ENCODE data around the gene LMO1.

LMO1 gene

DNA sequence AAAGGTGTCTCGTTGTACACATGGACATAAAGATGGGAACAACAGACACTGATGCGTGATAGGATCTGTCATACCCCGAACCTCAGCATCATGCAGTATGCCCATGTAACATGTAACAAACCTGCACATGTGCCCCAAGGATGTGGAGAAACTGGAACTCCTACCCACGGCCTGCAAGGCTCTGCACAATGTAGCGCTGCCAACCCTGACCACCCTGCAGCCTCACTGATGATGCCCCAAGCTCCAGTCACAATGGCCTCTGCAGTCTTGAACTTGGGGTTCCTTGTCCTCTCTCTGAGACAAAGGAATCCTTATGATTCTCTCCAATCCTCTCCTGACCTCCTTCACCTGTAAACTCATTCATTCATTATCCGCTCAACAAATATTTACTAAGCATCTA lies 14.2 kb downstream of the LMO1 start:
- no peak for DNase-seq (ENCODE audit: low read depth in 2 of 2, low spot score in 1 of 2)

GRCh38 chr11:8248786-8249185 lies 14.9 kb downstream of the LMO1 start:
- DNase-seq (ENCODE audit: low read depth in 2 of 2, low spot score in 1 of 2) = no peak

DNA sequence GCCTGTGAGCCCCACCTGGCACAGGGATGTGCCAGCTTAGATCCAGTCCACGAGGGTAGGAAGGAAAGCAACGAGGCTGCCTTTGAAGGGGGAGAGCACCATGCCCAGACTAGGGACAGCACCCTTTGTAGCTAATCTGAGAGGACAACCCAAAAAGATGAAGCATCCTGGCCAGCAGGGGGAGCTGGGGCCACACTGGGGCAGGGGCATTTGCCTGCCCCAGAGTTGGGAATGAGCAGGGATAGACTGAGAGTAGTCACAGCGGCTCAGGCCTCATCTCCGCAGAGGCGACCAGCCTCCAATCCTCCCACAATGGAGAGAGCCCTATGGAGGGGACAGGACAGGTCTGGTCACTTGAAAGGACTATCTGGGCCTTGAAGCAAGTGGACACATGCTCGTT lies 16.4 kb downstream of the LMO1 start:
- no peak for DNase-seq (ENCODE audit: low read depth in 2 of 2, low spot score in 1 of 2)

DNA sequence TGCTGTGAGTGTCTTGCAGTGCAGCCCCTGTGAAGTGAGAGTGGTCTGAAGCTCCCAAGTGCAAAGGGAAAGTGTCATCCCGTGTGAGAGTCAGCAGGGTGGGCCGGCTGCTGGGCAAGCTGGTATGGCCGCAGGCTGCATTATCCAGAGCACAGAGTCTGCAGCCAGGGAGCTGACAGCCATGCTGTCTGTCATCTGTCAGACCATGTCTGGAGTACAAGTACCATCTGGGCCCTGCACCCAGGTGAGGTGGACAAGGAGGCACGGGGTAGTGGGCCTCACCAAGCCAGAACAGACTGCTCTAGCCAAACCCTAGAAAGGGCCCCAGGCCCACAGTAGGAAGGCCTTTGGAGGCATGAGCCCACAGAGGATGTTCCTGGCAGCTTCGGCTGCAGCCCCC lies 20.2 kb downstream of the LMO1 start:
- DNase-seq (ENCODE audit: low read depth in 2 of 2, low spot score in 1 of 2) = no peak

- DNase-seq (ENCODE audit: low read depth in 2 of 2, low spot score in 1 of 2) = no peak
These were observed 21.0 kb downstream of the LMO1 start for GRCh38 chr11:8242499-8243280.

- DNase-seq (ENCODE audit: low read depth in 2 of 2, low spot score in 1 of 2) = no peak
These were observed 21.6 kb downstream of the LMO1 start for GRCh38 chr11:8242118-8242475.

GRCh38 chr11:8241373-8242117 lies 22.1 kb downstream of the LMO1 start:
- no peak for DNase-seq (ENCODE audit: low read depth in 2 of 2, low spot score in 1 of 2)

DNA sequence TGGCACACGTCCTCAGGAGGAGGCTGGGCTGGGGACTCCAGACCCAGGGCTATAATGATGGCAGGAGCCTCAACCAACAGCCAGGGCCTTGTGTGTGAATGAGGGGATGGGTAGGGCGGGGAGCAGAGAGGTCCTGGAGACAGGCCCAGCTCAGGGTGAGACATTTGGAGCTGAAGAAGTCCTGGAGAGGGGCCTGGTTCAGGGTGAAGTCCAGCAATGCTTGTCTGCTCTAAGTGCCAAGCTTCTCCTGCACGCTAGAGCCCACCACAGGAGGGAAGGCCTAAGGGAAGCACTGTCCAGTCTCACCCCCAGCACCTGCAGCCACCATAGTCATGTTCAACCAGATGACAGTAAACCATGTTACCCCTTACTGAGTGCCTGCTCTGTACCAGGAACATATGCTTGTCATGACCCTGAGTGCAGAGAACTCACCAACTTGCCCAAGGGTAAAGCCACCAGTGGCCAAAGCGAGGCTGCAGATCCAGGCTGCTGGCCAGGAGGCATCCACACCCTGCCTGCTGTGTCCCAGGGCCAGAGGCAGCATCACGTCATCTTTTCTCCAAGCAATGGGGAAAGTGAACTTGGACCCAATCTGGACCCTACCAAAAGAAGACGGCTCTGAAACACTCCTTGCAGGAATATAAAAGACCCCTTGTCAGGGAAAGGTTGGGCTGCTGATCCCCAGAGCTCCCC lies 24.0 kb downstream of the LMO1 start:
- DNase-seq (ENCODE audit: low read depth in 2 of 2, low spot score in 1 of 2) = no peak

- no peak for DNase-seq (ENCODE audit: low read depth in 2 of 2, low spot score in 1 of 2)
These were observed 24.6 kb downstream of the LMO1 start for GRCh38 chr11:8239040-8239439.

DNA sequence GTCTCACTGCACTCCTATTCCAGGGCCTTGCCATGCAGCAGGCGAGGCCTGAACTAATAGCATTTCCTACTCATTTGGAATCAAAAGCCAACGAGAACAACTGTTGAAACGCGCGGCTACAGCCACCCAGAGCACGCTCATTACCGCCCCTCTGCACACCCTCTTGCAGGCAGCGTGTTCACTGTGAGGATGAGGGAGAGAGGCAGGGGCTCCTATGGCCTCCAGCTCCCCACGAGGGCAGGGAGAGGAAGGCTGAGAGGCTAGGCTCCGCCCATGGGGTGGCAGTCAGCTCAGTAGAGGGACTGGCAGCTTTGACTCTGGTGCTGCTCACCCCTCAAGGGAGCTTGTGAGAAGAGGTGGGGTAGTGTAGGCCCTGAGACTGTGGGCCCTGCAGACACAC lies 26.2 kb downstream of the LMO1 start:
- no peak for DNase-seq (ENCODE audit: low read depth in 2 of 2, low spot score in 1 of 2)

- no peak for DNase-seq (ENCODE audit: low read depth in 2 of 2, low spot score in 1 of 2)
These were observed 27.8 kb downstream of the LMO1 start for GRCh38 chr11:8235925-8236324.

DNA sequence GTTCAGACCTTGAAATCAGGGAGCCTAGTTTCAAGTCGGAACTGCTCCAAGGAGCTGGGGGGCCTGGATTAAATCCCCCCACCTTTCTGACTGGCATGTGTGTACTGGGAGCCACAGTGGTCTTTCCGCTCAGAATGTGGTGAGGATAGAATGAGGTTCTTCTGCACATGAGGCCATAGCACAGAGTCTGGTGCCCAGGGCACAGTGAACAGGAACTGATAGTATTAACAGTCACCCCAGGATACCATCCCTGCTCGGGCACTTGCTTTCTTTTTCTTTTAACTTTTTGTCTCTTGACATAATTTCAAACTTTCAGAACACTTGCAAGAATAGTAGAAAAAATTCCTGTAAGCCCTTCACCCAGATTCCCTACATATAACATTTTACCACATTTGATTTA lies 28.8 kb downstream of the LMO1 start:
- DNase-seq (ENCODE audit: low read depth in 2 of 2, low spot score in 1 of 2) = no peak

GRCh38 chr11:8234425-8234821 lies 29.3 kb downstream of the LMO1 start:
- DNase-seq (ENCODE audit: low read depth in 2 of 2, low spot score in 1 of 2) = no peak

- DNase-seq (ENCODE audit: low read depth in 2 of 2, low spot score in 1 of 2) = no peak
These were observed 29.8 kb downstream of the LMO1 start for GRCh38 chr11:8233691-8234424.

GRCh38 chr11:8232849-8233606 lies 30.6 kb downstream of the LMO1 start:
- no peak for DNase-seq (ENCODE audit: low read depth in 2 of 2, low spot score in 1 of 2)

- DNase-seq (ENCODE audit: low read depth in 2 of 2, low spot score in 1 of 2) = no peak
These were observed 31.3 kb downstream of the LMO1 start for GRCh38 chr11:8232414-8232813.

- no peak for DNase-seq (ENCODE audit: low read depth in 2 of 2, low spot score in 1 of 2)
These were observed 31.7 kb downstream of the LMO1 start for GRCh38 chr11:8231979-8232378.

GRCh38 chr11:8230921-8231847 lies 32.5 kb downstream of the LMO1 start:
- DNase-seq (ENCODE audit: low read depth in 2 of 2, low spot score in 1 of 2) = no peak

DNA sequence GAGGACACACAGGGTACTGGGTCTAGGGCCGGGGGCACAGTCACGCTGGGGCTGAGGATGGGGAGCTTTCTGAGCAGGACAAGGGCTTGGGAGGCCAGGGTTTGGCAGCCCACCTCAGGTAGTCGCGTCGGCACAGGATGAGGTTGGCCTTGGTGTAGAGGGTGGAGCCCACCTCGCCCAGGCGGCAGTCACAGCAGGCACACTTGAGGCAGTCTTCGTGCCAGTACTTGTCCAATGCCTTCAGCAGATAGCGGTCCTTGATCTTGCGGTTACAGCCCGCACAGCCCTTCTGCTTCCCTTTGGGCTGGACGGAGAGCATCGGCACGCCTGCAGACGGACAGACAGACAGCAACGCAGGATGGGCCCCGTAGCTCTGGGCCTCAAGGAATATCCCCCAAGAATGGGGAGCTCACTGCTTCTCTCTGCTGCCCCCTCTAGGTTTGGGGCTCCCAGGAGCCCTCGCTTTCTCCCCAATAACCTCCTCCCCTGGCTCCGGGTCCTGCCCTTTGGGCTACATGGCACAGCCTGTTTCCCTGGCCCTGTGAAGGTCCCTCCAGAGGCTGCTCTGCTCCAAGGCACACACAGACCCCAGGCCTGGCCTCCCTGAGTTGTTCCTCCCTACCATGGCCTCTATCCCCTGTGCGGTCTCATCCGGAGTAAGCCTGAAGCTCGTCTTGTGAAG lies 33.4 kb downstream of the LMO1 start:
- DNase-seq (ENCODE audit: low read depth in 2 of 2, low spot score in 1 of 2) = no peak
